ENCODE data around the gene KIRREL3. TPM values are rescaled to one million over a fixed set of nuclear protein-coding genes. Genes with fewer than 3 reads are reported as not detected.

KIRREL3 gene
- total and polyA plus RNA-seq, 2 of the 8 experiments (the other 6 are each of a cell fraction or from before 2014, with no cell fraction given): 0.29 to 0.32 TPM

- no peak overlapping the region for H3K9ac ChIP-seq (replicated peaks in 1 of 4; ENCODE audit: extremely low read depth in 1 of 4, low read depth in 3 of 4, low read length in 3 of 4)
- H3K23me2 ChIP-seq (ENCODE audit: low read depth, low read length): no peaks in the 10 kb centered on the region
- H3K56ac ChIP-seq (replicated peaks; ENCODE audit: insufficient read length, low read depth, low read length): no peak overlapping the region
- no peaks in the 10 kb centered on the region for H3K27me3 ChIP-seq (replicated peaks in 1 of 4; ENCODE audit: control insufficient read depth in 3 of 4, extremely low read depth in 1 of 4, insufficient read depth in 3 of 4, low read length in 3 of 4)
- H3K23ac ChIP-seq (ENCODE audit: insufficient read length): no peak overlapping the region
- no peak overlapping the region for H2BK120ac ChIP-seq (replicated peaks; ENCODE audit: low read depth, low read length)
- H3K4me3 ChIP-seq (ENCODE audit: extremely low read depth in 1 of 4, insufficient read depth in 2 of 4, low read depth in 3 of 4, low read length in 4 of 4): no peak overlapping the region
- POLR2A ChIA-PET (ENCODE audit: partially characterized antibody): no interaction called here
- H4K20me1 ChIP-seq (replicated peaks in 1 of 2; ENCODE audit: control insufficient read depth in 1 of 2, insufficient read depth in 2 of 2, low read length in 2 of 2): no peaks in the 10 kb centered on the region
- no peak overlapping the region for H2BK12ac ChIP-seq (ENCODE audit: low read depth, low read length)
- no peak for FAIRE-seq
- CTCF ChIA-PET (ENCODE audit: partially characterized antibody): interaction anchor here (0.6 to 7.2 kb wide), 6 partner anchors 9 to 118 kb away, joined by 3 to 76 read pairs (median 4); no protein-coding TSS in a partner anchor
- H4K5ac ChIP-seq (ENCODE audit: insufficient read length, low read depth, low read length): no peak overlapping the region
- no peak overlapping the region for H4K91ac ChIP-seq (replicated peaks; ENCODE audit: insufficient read length, low read length)
- no peak overlapping the region for H3K4ac ChIP-seq (replicated peaks; ENCODE audit: insufficient read length, low read depth, low read length)
- no peaks in the 10 kb centered on the region for H3K36me3 ChIP-seq (ENCODE audit: control insufficient read depth in 2 of 4, insufficient read depth in 4 of 4, low read length in 3 of 4)
- no peak overlapping the region for H2BK5ac ChIP-seq (ENCODE audit: low read depth, low read length)
- WGBS, 2 experiments (ENCODE audit: extremely low coverage in 1 of 2, insufficient coverage in 1 of 2, insufficient read length in 1 of 2, insufficient replicate concordance in 2 of 2, low coverage in 1 of 2, low lambda C conversion rate in 2 of 2, missing lambda C conversion rate in 1 of 2): 91% methylated on average over 21 of the region's 27 CpGs; no CpG with 5 or more reads in 1 of the 2 experiments
- H4K8ac ChIP-seq (ENCODE audit: extremely low read depth, insufficient read depth, low read length): no peak overlapping the region
- H2AFZ ChIP-seq (ENCODE audit: low read length): no peak overlapping the region; the same call in 1 of the 2 replicates
- no peak overlapping the region for H3K4me2 ChIP-seq (ENCODE audit: insufficient read depth in 1 of 2, low read depth in 2 of 2, low read length in 2 of 2)
- H3K27ac ChIP-seq (ENCODE audit: low read depth, low read length): no peak overlapping the region
- no peak overlapping the region for H2AK5ac ChIP-seq (ENCODE audit: low read depth, low read length)
- H3K14ac ChIP-seq (ENCODE audit: insufficient read length): no peak overlapping the region
- no peaks in the 10 kb centered on the region for H3K79me2 ChIP-seq (ENCODE audit: control insufficient read depth in 1 of 2, insufficient read depth in 2 of 2, low read length in 2 of 2)
- H3K18ac ChIP-seq (ENCODE audit: extremely low read depth, low read length): no peak overlapping the region
- no peaks in the 10 kb centered on the region for H3K9me3 ChIP-seq (ENCODE audit: insufficient read depth in 2 of 2, low read depth in 1 of 2, low read length in 1 of 2)
- DNase-seq (ENCODE audit: low read depth in 1 of 2, low spot score in 2 of 2): no peak
- no peaks in the 10 kb centered on the region; the same call in 1 of the 2 replicates for H3K79me1 ChIP-seq (ENCODE audit: low read depth, low read length)
- H2BK15ac ChIP-seq (ENCODE audit: low read length): no peak overlapping the region
- H2BK20ac ChIP-seq (ENCODE audit: low read length): no peak overlapping the region
- H3K4me1 ChIP-seq (replicated peaks in 1 of 4; ENCODE audit: control insufficient read depth in 3 of 4, insufficient read depth in 4 of 4, low read length in 3 of 4): peaks cover 0 to 7% (median 0%) of the 10 kb centered on the region in 4 experiments; a peak in 2 of 7 replicates
- TF ChIP-seq SIX5 (IDR thresholded peaks at IDR 0.05; ENCODE audit: low read depth, low read length): no peak
- TF ChIP-seq POLR2A (IDR thresholded peaks at IDR 0.05; ENCODE audit: control extremely low read depth in 1 of 2, low read depth in 2 of 2, low read length in 2 of 2): no peak
- no peak for TF ChIP-seq EGR1 (IDR thresholded peaks at IDR 0.05; ENCODE audit: borderline replicate concordance, low read depth, low read length)
- no peak for TF ChIP-seq HDAC6 (IDR thresholded peaks at IDR 0.05; ENCODE audit: low read depth, low read length)
- TF ChIP-seq KDM1A (IDR thresholded peaks at IDR 0.05; ENCODE audit: borderline replicate concordance, low read length): no peak
- TF ChIP-seq RNF2 (IDR thresholded peaks at IDR 0.05; ENCODE audit: borderline replicate concordance, low read depth, low read length, missing control alignments, poor library complexity, severe bottlenecking): no peak
- TF ChIP-seq CTCF (IDR thresholded peaks at IDR 0.05; ENCODE audit: control extremely low read depth in 1 of 3, insufficient read depth in 1 of 3, low read depth in 1 of 3, low read length in 3 of 3): no peak
- TF ChIP-seq, protein P1, sequence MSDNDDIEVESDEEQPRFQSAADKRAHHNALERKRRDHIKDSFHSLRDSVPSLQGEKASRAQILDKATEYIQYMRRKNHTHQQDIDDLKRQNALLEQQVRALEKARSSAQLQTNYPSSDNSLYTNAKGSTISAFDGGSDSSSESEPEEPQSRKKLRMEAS (IDR thresholded peaks at IDR 0.05): no peak
- no peak for TF ChIP-seq SUZ12 (IDR thresholded peaks at IDR 0.05; ENCODE audit: low read length)
- TF ChIP-seq JUND (IDR thresholded peaks at IDR 0.05; ENCODE audit: low read length): no peak
- no peak for TF ChIP-seq SP1 (IDR thresholded peaks at IDR 0.05; ENCODE audit: low read depth, low read length)
Measured at GRCh38 chr11:126711977-126712625, 288.5 kb downstream of the KIRREL3 start.

Data from H1 (cell line).